Lower lobe of right lung (tissue), 2 donors: ENCODE data around the gene TREM1. TPM values are rescaled to one million over a fixed set of nuclear protein-coding genes. Genes with fewer than 3 reads are reported as not detected.

Experiments
- ATAC-seq, 2 donors: fragments of 200-7000 bp; cut with Tn5 transposase; one replicate each; pipeline ENCODE4 v1.9.1; 2020 to 2022; ENCODE audit warnings: mild to moderate bottlenecking in 2 of 2, moderate library complexity in 2 of 2
- DNase-seq: peaks from one replicate; pipeline ENCODE4 v3.0.0-alpha.2; 2020
- H3K27ac ChIP-seq: fragments of 200-600 bp; one replicate; pipeline ENCODE4 v1.8.0; 2022
- H3K27me3 ChIP-seq: fragments of 200-600 bp; one replicate; pipeline ENCODE4 v1.8.0; 2022; ENCODE audit warnings: low read depth
- H3K36me3 ChIP-seq: fragments of 200-600 bp; one replicate; pipeline ENCODE4 v1.8.0; 2022; ENCODE audit warnings: mild to moderate bottlenecking
- H3K4me1 ChIP-seq: fragments of 200-600 bp; one replicate; pipeline ENCODE4 v1.8.0; 2022
- H3K4me3 ChIP-seq: fragments of 200-600 bp; one replicate; pipeline ENCODE4 v1.8.0; 2022; ENCODE audit warnings: mild to moderate bottlenecking
- H3K9me3 ChIP-seq: fragments of 200-600 bp; one replicate; pipeline ENCODE4 v1.8.0; 2022
- CTCF ChIP-seq: fragments of 200-600 bp; IDR thresholded peaks from one replicate; pipeline ENCODE4 v1.8.0; 2022; ENCODE audit warnings: antibody characterized with exemption, mild to moderate bottlenecking
- intact Hi-C: fragments of 100-400 bp; cut with DNase I; formaldehyde crosslinking; loops from one replicate; pipeline ENCODE4 v1.11.0; 2022
- total RNA-seq: library from RNA; stranded (reverse); fragmentation: NEBNext Ultra II Directional; extraction: Animal tissue kit (Norgen Biotek cat#: 25700); gene quantifications from one replicate; pipeline ENCODE4 v1.2.1, GENCODE V29; 2021
- donor health status: DM: no; HTN: yes; CAD: no; lungs with severe emphysema.

Gene TREM1
- total RNA-seq, 1 donor from 2014 or later = 160 TPM

GRCh38 chr6:41289815-41290214 lies 3.3 kb upstream of the TREM1 start:
- no peak overlapping the region for H3K27ac ChIP-seq
- peaks cover 23% of the 10 kb centered on the region for H3K4me1 ChIP-seq
- H3K9me3 ChIP-seq = no peaks in the 10 kb centered on the region
- no peak overlapping the region for H3K4me3 ChIP-seq
- no peak for DNase-seq
- no peaks in the 10 kb centered on the region for H3K36me3 ChIP-seq
- no peak for TF ChIP-seq CTCF
- intact Hi-C loops = no loop called here
- H3K27me3 ChIP-seq = no peaks in the 10 kb centered on the region
- peak in 1 of 2 donors; percentile 49 for ATAC-seq

- Histone ChIP-seq H3K27ac (peak overlapping the region; percentile 12), H3K27me3 (no peaks in the 10 kb centered on the region), H3K36me3 (no peaks in the 10 kb centered on the region), H3K4me3 (no peak overlapping the region), H3K9me3 (no peaks in the 10 kb centered on the region), H3K4me1 (peaks cover 33% of the 10 kb centered on the region)
- no peak for ATAC-seq
- TF ChIP-seq CTCF = no peak
- DNase-seq = no peak
- intact Hi-C loops = no loop called here
Observed at GRCh38 chr6:41288754-41289129, 2.3 kb upstream of the TREM1 start.

- intact Hi-C loops = no loop called here
- no peak for TF ChIP-seq CTCF
- peak; percentile 69 to 79 for ATAC-seq
- Histone ChIP-seq H3K36me3 (no peaks in the 10 kb centered on the region), H3K4me1 (peaks cover 34% of the 10 kb centered on the region), H3K9me3 (no peaks in the 10 kb centered on the region), H3K27me3 (no peaks in the 10 kb centered on the region), H3K4me3 (no peak overlapping the region), H3K27ac (peak overlapping the region; percentile 47)
- no peak for DNase-seq
Observed at GRCh38 chr6:41288030-41288753, 1.7 kb upstream of the TREM1 start.

GRCh38 chr6:41284726-41285125 lies 1.8 kb downstream of the TREM1 start:
- peak overlapping the region; percentile 39 for H3K4me3 ChIP-seq
- peak; percentile 76 to 78 for ATAC-seq

GRCh38 chr6:41283600-41283999 lies 2.9 kb downstream of the TREM1 start:
- H3K9me3 ChIP-seq = no peaks in the 10 kb centered on the region
- ATAC-seq = no peak
- intact Hi-C loops = no loop called here
- H3K27me3 ChIP-seq = no peaks in the 10 kb centered on the region
- H3K4me1 ChIP-seq = peaks cover 33% of the 10 kb centered on the region
- no peak for DNase-seq
- H3K27ac ChIP-seq = no peak overlapping the region
- no peak overlapping the region for H3K4me3 ChIP-seq
- no peaks in the 10 kb centered on the region for H3K36me3 ChIP-seq
- no peak for TF ChIP-seq CTCF

More at GRCh38 chr6:41284726-41285125, 1.8 kb downstream of the TREM1 start:
- Histone ChIP-seq H3K27ac (peak overlapping the region; percentile 77), H3K9me3 (no peaks in the 10 kb centered on the region), H3K27me3 (no peaks in the 10 kb centered on the region), H3K4me1 (peaks cover 29% of the 10 kb centered on the region), H3K36me3 (no peaks in the 10 kb centered on the region)
- no peak for TF ChIP-seq CTCF
- intact Hi-C loops = no loop called here
- peak; percentile 55 for DNase-seq
